ENCODE data around the gene ACLY. TPM values are rescaled to one million over a fixed set of nuclear protein-coding genes. Genes with fewer than 3 reads are reported as not detected.
A peak's percentile ranks its signal among the peaks of the same experiment; 100 is the strongest.
"Not testable (repeated sequence)": the region's sequence is repeated elsewhere in the genome, so short reads cannot be mapped to it uniquely, and the experiment has no call there.

ACLY gene
- total RNA-seq, 4 donors from 2014 or later, result 91.6 to 133 (median 111) TPM

- DNase-seq (ENCODE audit: low spot score) (no peak), ATAC-seq (ENCODE audit: low FRiP score) (no peak)
Observed at GRCh38 chr17:41837761-41838538, 80.8 kb downstream of the ACLY start, which contains the start of gene KLHL10. TSS of gene KLHL10 (plus strand) at chr17:41837825. CDS start at chr17:41837933, 108 bp downstream.

GRCh38 chr17:41836550-41837196, 82.1 kb downstream of the ACLY start:
- no peak for DNase-seq (ENCODE audit: low spot score)
- ATAC-seq (ENCODE audit: low FRiP score), result no peak
- TF ChIP-seq, protein P1, sequence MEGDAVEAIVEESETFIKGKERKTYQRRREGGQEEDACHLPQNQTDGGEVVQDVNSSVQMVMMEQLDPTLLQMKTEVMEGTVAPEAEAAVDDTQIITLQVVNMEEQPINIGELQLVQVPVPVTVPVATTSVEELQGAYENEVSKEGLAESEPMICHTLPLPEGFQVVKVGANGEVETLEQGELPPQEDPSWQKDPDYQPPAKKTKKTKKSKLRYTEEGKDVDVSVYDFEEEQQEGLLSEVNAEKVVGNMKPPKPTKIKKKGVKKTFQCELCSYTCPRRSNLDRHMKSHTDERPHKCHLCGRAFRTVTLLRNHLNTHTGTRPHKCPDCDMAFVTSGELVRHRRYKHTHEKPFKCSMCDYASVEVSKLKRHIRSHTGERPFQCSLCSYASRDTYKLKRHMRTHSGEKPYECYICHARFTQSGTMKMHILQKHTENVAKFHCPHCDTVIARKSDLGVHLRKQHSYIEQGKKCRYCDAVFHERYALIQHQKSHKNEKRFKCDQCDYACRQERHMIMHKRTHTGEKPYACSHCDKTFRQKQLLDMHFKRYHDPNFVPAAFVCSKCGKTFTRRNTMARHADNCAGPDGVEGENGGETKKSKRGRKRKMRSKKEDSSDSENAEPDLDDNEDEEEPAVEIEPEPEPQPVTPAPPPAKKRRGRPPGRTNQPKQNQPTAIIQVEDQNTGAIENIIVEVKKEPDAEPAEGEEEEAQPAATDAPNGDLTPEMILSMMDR (IDR thresholded peaks at IDR 0.05), result no peak

More at GRCh38 chr17:41837761-41838538, 80.8 kb downstream of the ACLY start, which contains the start of gene KLHL10:
- TF ChIP-seq, protein P1 (IDR thresholded peaks at IDR 0.05), result no peak

- peak; percentile 70 for ATAC-seq (ENCODE audit: low FRiP score)
- TF ChIP-seq, protein P1 (IDR thresholded peaks at IDR 0.05), result no peak
- DNase-seq (ENCODE audit: low spot score), result no peak
Observed at GRCh38 chr17:41835800-41836549, 82.8 kb downstream of the ACLY start, which contains the start of gene NT5C3B. TSS of gene NT5C3B (minus strand) at chr17:41836232. CDS start at chr17:41836193, 39 bp downstream.

GRCh38 chr17:41835214-41835799, 83.4 kb downstream of the ACLY start:
- TF ChIP-seq, protein P1 (IDR thresholded peaks at IDR 0.05), result no peak
- no peak for DNase-seq (ENCODE audit: low spot score)

GRCh38 chr17:41829961-41830360, 88.8 kb downstream of the ACLY start:
- not testable (repeated sequence) for ATAC-seq (ENCODE audit: low FRiP score); DNase-seq (ENCODE audit: low spot score)

More at GRCh38 chr17:41835214-41835799, 83.4 kb downstream of the ACLY start:
- peak; percentile 42 for ATAC-seq (ENCODE audit: low FRiP score)

GRCh38 chr17:41825175-41825845, 93.4 kb downstream of the ACLY start:
- DNase-seq (ENCODE audit: low spot score) (no peak), ATAC-seq (ENCODE audit: low FRiP score) (no peak)
- TF ChIP-seq, protein P1 (IDR thresholded peaks at IDR 0.05), result no peak
